ACC112 (cell line): ENCODE results near the gene OR13F1.
"Not testable (repeated sequence)": the region's sequence is repeated elsewhere in the genome, so short reads cannot be mapped to it uniquely, and the experiment has no call there.

Source experiments
- H2AFZ ChIP-seq: fragments of 200-600 bp; sonication (generic); one replicate; pipeline ENCODE4 v1.6.0; 2017; ENCODE audit warnings: antibody characterized with exemption, low read length; ENCODE audit not compliant: unreplicated experiment
- H3K27ac ChIP-seq: fragments of 200-600 bp; sonication (generic); 2 replicates; pipeline ENCODE4 v1.5.1; 2014; ENCODE audit warnings: low read depth, mild to moderate bottlenecking, antibody characterized with exemption, low read length, moderate library complexity
- H3K27me3 ChIP-seq: fragments of 200-600 bp; sonication (generic); 2 replicates; pipeline ENCODE4 v1.6.1; 2014; ENCODE audit warnings: mild to moderate bottlenecking, antibody characterized with exemption, low read length, moderate library complexity, mixed read lengths; ENCODE audit not compliant: insufficient read depth
- H3K36me3 ChIP-seq: fragments of 200-600 bp; sonication (generic); 2 replicates; pipeline ENCODE4 v1.6.1; 2016; ENCODE audit warnings: mild to moderate bottlenecking, antibody characterized with exemption, low read length, moderate library complexity, mixed read lengths; ENCODE audit not compliant: insufficient read depth
- H3K4me1 ChIP-seq: fragments of 200-600 bp; sonication (generic); one replicate; pipeline ENCODE4 v1.6.1; 2016; ENCODE audit warnings: low read length, mixed read lengths; ENCODE audit not compliant: insufficient read depth, unreplicated experiment, control insufficient read depth
- H3K4me3 ChIP-seq: fragments of 200-600 bp; sonication (generic); 2 replicates; pipeline ENCODE4 v1.5.1; 2014; ENCODE audit warnings: mild to moderate bottlenecking, low read depth, low read length
- H3K79me2 ChIP-seq: fragments of 200-600 bp; sonication (generic); one replicate; pipeline ENCODE4 v1.6.0; 2016; ENCODE audit warnings: low read length; ENCODE audit not compliant: control insufficient read depth, unreplicated experiment, insufficient read depth

Gene OR13F1

GRCh38 chr9:104503963-104504362 is at the start of gene OR13F1:
Gene OR13F1, plus strand, starts transcription at chr9:104504263. Its CDS starts 0 bp downstream, at chr9:104504263.
- Histone ChIP-seq H3K36me3 (no peaks in the 10 kb centered on the region), H3K79me2 (no peaks in the 10 kb centered on the region), H3K27me3 (peaks cover 13% of the 10 kb centered on the region; the same call in 1 of the 2 replicates), H3K4me3 (no peak within 1 kb of the TSS), H3K4me1 (no peaks in the 10 kb centered on the region), H3K27ac (no peak within 1 kb of the TSS), H2AFZ (no peak within 1 kb of the TSS)

DNA sequence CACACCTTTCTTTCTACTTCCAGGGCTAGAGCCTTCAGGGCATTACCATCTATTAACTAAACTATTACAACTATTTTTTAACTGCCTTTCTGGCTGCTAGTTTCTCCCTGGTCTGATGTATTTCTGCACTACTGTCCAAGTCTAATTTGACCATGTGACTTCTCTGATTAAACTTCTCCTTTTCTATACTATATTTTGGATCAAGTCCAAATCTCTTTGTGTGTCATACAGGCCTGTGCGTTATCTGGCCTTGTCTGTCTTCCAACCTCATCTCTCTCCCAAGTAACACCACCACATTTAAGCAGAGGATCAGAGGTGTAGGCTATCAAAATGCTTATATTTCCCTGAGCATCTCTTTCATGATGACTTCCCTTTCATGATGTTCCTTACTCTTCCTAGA is 47.2 kb upstream of the OR13F1 start:
- H3K36me3 ChIP-seq, result no peaks in the 10 kb centered on the region
- H3K4me3 ChIP-seq, result no peak overlapping the region
- H3K79me2 ChIP-seq, result no peaks in the 10 kb centered on the region
- H3K4me1 ChIP-seq, result no peaks in the 10 kb centered on the region
- H3K27me3 ChIP-seq, result no peaks in the 10 kb centered on the region
- no peak overlapping the region for H3K27ac ChIP-seq
- no peak overlapping the region for H2AFZ ChIP-seq

GRCh38 chr9:104463864-104464263 is 40.2 kb upstream of the OR13F1 start:
- H2AFZ ChIP-seq, result no peak overlapping the region
- H3K4me1 ChIP-seq, result no peaks in the 10 kb centered on the region
- no peaks in the 10 kb centered on the region for H3K79me2 ChIP-seq
- H3K4me3 ChIP-seq, result no peak overlapping the region
- H3K27ac ChIP-seq, result no peak overlapping the region
- H3K27me3 ChIP-seq, result no peaks in the 10 kb centered on the region
- H3K36me3 ChIP-seq, result no peaks in the 10 kb centered on the region

DNA sequence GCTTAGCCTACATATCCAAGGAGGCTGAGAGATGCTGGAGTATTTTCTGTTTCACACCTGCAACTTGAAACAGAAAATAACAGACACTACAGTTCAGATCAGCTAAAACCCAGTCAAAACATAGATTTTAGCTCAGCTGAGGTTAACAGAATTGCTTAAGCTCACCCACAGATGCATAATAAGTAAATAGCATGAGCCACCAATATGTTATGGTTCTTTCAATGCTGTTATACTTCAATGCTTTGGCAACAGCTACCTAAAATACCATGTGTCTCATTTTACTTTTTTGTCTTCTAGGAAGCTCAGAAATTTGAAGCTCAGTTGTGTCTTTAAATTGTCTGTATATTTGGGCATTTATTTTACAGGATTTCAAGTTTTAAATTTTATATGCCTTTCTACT is 35.8 kb upstream of the OR13F1 start:
- H3K4me3 ChIP-seq, result no peak overlapping the region
- H3K79me2 ChIP-seq, result no peaks in the 10 kb centered on the region
- no peaks in the 10 kb centered on the region for H3K27me3 ChIP-seq
- H3K27ac ChIP-seq, result no peak overlapping the region
- H3K36me3 ChIP-seq, result no peaks in the 10 kb centered on the region
- no peak overlapping the region for H2AFZ ChIP-seq
- no peaks in the 10 kb centered on the region for H3K4me1 ChIP-seq

DNA sequence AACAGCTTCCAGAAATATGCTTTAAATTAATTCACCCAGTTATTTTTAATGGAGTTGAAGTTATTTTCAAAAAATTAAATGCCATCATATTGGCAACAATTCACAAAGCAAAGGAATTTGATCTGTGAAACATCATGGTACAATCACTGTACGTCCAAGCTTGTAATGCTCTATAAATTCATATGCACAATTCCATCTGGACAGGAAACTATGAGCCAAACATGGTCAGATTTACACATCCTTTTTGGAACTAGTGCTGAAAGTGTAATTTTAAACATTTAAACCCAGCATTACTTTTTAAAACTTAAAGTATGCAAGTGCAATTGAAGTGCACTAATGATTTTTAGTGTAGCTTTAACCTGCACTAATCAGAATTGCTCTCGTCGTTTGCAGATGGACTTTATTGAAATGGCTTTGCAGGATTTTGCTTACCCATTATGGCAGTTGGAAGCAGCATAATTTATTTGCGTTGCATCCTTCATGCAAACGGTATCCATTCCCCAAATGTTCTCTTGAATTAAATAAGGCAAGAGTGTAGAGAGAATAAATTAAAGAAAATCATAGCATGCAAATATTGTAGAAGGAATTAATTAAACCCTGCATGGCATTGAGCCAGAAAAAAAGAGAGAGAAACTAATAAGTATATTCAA is 21.0 kb upstream of the OR13F1 start:
- Histone ChIP-seq H3K4me1 (no peaks in the 10 kb centered on the region), H3K36me3 (no peaks in the 10 kb centered on the region), H2AFZ (no peak overlapping the region), H3K27ac (no peak overlapping the region), H3K4me3 (no peak overlapping the region), H3K79me2 (no peaks in the 10 kb centered on the region), H3K27me3 (no peaks in the 10 kb centered on the region; the same call in 1 of the 2 replicates)

DNA sequence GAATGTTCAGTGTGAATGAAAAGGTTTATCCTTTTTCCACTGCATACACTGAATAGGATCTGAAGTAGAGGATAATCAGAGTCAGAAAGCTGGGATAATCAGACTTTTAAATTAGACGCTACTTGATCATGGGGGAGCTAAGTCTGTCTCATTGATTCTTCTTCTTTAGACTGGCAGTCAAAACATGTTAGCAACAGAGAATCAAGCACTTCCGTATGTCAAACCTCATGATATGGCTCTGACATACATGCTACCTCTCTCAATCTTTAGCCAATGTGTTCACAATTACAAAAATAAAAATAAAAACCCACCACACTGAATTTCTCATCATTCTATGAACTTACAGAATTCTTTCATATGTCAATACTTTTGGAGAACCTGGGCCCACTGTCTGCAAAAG is 19.0 kb upstream of the OR13F1 start:
- Histone ChIP-seq H3K4me1 (no peaks in the 10 kb centered on the region), H3K36me3 (no peaks in the 10 kb centered on the region)

DNA sequence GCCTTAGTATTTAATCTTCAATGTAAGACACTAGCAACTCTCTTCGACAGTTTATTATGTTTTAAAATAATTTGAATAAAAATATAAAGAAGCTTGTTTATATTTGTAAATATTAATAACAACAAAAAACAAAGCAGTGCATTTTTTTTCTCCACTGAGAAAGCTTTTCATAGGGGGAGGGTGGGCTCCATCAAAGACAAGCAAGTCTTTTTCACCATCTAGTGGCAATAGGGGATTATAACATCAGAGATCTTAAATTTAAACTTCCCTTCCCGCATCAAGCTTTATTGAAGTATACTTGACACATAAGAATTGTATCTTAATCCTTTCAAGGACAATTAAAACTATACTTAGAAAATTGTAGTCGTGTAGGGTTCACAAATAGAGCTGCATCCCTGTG is 9.3 kb upstream of the OR13F1 start:
- H3K27ac ChIP-seq, result no peak overlapping the region
- no peaks in the 10 kb centered on the region for H3K27me3 ChIP-seq
- H2AFZ ChIP-seq, result no peak overlapping the region
- no peaks in the 10 kb centered on the region for H3K4me1 ChIP-seq
- no peaks in the 10 kb centered on the region for H3K79me2 ChIP-seq
- H3K4me3 ChIP-seq, result no peak overlapping the region
- H3K36me3 ChIP-seq, result no peaks in the 10 kb centered on the region

More for the DNA sequence above, 19.0 kb upstream of the OR13F1 start:
- Histone ChIP-seq H3K79me2 (no peaks in the 10 kb centered on the region), H3K4me3 (no peak overlapping the region), H2AFZ (no peak overlapping the region), H3K27me3 (no peaks in the 10 kb centered on the region; the same call in 1 of the 2 replicates), H3K27ac (no peak overlapping the region)

DNA sequence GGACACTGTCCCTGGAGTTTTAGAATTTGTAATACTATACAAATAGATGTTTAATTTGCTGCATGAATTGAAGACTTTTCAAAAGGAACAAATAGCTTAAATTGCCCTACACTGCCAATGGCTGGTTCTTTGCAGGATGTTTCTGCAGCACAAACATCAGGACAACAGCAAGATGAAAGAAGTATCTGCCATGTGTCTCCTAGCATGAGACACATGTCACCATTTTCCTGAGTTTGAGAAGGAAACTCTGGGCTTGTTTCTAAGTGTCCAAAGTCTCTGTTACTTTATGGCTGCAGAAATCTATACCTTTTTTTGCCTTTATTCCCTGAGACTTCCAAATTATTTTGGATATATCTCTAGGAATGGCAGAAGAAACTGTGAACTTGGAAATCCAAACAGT is 623 bp upstream of the OR13F1 start:
- H3K79me2 ChIP-seq, result no peaks in the 10 kb centered on the region
- no peak overlapping the region for H3K27ac ChIP-seq
- H3K4me1 ChIP-seq, result no peaks in the 10 kb centered on the region
- no peak overlapping the region for H3K4me3 ChIP-seq
- H2AFZ ChIP-seq, result no peak overlapping the region
- H3K27me3 ChIP-seq, result peaks cover 13% of the 10 kb centered on the region; the same call in 1 of the 2 replicates
- H3K36me3 ChIP-seq, result no peaks in the 10 kb centered on the region

DNA sequence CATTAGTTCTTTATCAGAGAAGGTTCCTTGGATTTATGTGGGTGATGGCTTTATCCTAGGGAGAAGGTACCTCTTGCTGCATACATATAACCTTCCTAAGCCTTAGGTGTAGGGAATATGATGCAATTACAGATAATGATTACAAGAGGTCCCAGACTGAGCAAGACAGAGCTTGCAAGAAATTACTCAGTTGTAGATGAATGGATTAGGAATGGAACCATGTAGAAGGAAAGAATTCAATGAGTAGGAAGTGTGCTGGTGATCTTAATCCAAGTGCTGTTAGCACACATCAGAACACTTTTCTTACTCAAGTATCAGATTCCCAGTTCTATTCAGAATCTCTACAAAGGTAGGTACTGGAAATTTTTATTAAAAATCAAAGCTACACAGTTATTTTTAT is 2.5 kb downstream of the OR13F1 start:
- no peaks in the 10 kb centered on the region for H3K4me1 ChIP-seq

GRCh38 chr9:104514901-104515300 is 10.8 kb downstream of the OR13F1 start:
- no peak overlapping the region for H3K4me3 ChIP-seq
- H2AFZ ChIP-seq, result no peak overlapping the region
- no peak overlapping the region for H3K27ac ChIP-seq
- H3K36me3 ChIP-seq, result no peaks in the 10 kb centered on the region
- H3K4me1 ChIP-seq, result no peaks in the 10 kb centered on the region
- no peaks in the 10 kb centered on the region for H3K79me2 ChIP-seq
- H3K27me3 ChIP-seq, result peaks cover 5% of the 10 kb centered on the region

More for the DNA sequence above, 2.5 kb downstream of the OR13F1 start:
- no peak overlapping the region for H3K27ac ChIP-seq
- no peak overlapping the region for H3K4me3 ChIP-seq
- no peaks in the 10 kb centered on the region for H3K79me2 ChIP-seq
- no peak overlapping the region for H2AFZ ChIP-seq
- H3K36me3 ChIP-seq, result no peaks in the 10 kb centered on the region
- H3K27me3 ChIP-seq, result peaks cover 18% of the 10 kb centered on the region; the same call in 1 of the 2 replicates

DNA sequence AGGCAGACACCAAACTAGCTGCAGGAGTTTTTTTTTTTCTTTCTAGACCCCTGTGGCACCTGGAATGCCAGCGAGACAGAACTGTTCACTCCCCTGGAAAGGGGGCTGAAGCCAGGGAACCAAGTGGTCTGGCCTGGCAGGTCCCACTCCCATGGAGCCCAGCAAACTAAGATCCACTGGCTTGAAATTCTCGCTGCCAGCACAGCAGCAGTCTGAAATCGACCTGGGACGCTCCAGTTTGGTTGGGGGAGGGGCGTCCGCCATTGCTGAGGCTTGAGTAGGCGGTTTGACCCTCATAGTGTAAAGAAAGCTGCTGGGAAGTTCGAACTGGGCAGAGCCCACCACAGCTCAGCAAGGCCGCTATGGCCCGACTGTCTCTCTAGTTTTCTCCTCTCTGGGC is 16.2 kb downstream of the OR13F1 start:
- not testable (repeated sequence) for H3K27ac ChIP-seq, H3K4me3 ChIP-seq, H2AFZ ChIP-seq, H3K27me3 ChIP-seq, H3K4me1 ChIP-seq, H3K36me3 ChIP-seq, H3K79me2 ChIP-seq
